HG02884 (cell line): ENCODE data around the gene PER1.

Source experiments
- ATAC-seq: cut with Tn5 transposase; IDR thresholded peaks from one replicate; pipeline ENCODE4 v1.9.1; 2021; ENCODE audit warnings: mild to moderate bottlenecking, moderate library complexity; ENCODE audit not compliant: unreplicated experiment

PER1 gene

DNA sequence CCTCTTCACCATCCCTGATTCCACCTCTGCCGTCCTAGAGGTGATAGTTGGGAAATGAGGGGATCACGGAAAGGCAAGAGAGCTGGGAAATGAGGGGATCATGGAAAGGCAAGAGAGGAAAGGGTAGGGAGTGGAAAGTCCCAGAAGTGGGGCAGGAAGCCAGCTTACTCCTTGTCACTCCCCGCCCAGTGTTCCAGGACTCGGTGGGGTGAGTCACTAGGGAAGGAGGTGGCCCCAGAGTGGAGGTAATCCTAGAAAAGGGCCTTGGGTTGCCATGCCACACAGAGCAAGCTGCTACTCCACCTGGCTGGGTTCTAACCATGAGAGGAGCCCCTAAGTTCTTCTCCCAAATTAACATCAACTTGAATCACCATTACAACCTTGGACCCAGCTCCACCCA lies 48.7 kb downstream of the PER1 start:
- ATAC-seq: no peak

GRCh38 chr17:8101721-8102120 lies 50.5 kb downstream of the PER1 start:
- ATAC-seq: no peak

DNA sequence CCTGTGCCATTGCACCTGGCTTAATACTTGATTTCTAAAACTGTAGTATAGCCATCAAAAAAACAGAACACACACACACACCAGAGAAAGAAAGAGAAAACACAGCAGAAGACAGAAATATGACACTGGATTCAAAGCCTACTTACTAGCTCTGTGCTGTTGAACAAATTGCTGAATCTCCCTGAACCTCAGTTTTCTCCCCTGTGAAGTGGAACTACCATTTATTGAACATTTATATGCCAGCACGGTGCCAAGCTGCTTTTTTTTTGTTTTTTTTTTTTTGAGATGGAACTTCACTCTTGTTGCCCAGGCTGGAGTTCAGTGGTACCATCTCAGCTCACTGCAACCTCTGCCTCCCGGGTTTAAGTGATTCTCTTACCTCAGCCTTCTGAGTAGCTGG lies 51.4 kb downstream of the PER1 start:
- no peak for ATAC-seq

- no peak for ATAC-seq
Observed at GRCh38 chr17:8100111-8100510, 52.1 kb downstream of the PER1 start.

GRCh38 chr17:8096541-8096940 lies 55.7 kb downstream of the PER1 start:
- ATAC-seq: no peak

- ATAC-seq: no peak
Observed at GRCh38 chr17:8095361-8095760, 56.8 kb downstream of the PER1 start.

- no peak for ATAC-seq
Observed at GRCh38 chr17:8091033-8091687, 61.0 kb downstream of the PER1 start.
